Measurements from ENCODE around the gene ZNF283. TPM values are rescaled to one million over a fixed set of nuclear protein-coding genes. Genes with fewer than 3 reads are reported as not detected.

ZNF283 gene
- total and polyA plus RNA-seq, 9 of the 15 experiments (the other 6 are each of a cell fraction or from before 2014, with no cell fraction given): 6.0 to 19.5 (median 9.8) TPM

- TF ChIP-seq PKNOX1 (IDR thresholded peaks at IDR 0.05) (no peak), POLR2H (tag; IDR thresholded peaks at IDR 0.05; ENCODE audit: low read depth) (no peak), TBL1XR1 (IDR thresholded peaks at IDR 0.05; ENCODE audit: low read length in 2 of 2) (no peak), MBD2 (IDR thresholded peaks at IDR 0.05; ENCODE audit: borderline replicate concordance, low read depth) (no peak), IRF1 (CRISPR knock-in tag; IDR thresholded peaks at IDR 0.05; ENCODE audit: borderline replicate concordance) (no peak), ZNF431 (CRISPR knock-in tag; IDR thresholded peaks at IDR 0.05) (no peak), BACH1 (tag; IDR thresholded peaks at IDR 0.05) (peak; percentile 72; the same call in 1 of the 2 replicates), MAX (CRISPR knock-in tag; IDR thresholded peaks at IDR 0.05) (no peak), HNRNPUL1 (IDR thresholded peaks at IDR 0.05; ENCODE audit: low read length) (no peak), ZBTB34 (CRISPR knock-in tag; IDR thresholded peaks at IDR 0.05) (no peak), ELF4 (CRISPR knock-in tag; IDR thresholded peaks at IDR 0.05) (no peak), NR2C1 (IDR thresholded peaks at IDR 0.05) (no peak), NR2C1 (tag; IDR thresholded peaks at IDR 0.05) (peak; percentile 54; the same call in 1 of the 2 replicates), GTF2E2 (tag; IDR thresholded peaks at IDR 0.05) (no peak), ZBTB40 (IDR thresholded peaks at IDR 0.05) (peak; percentile 89), ZBTB40 (CRISPR knock-in tag; IDR thresholded peaks at IDR 0.05) (peak; percentile 67), NFIC (IDR thresholded peaks at IDR 0.05) (no peak), ZNF316 (IDR thresholded peaks at IDR 0.05) (no peak)
These were observed 38.1 kb upstream of the ZNF283 start (continued) for GRCh38 chr19:43789029-43789428.

Measured in K562 (cell line).